GM18519 (cell line): Measurements from ENCODE around the gene MACROD2.

Source experiments
- ATAC-seq: cut with Tn5 transposase; IDR thresholded peaks from one replicate; pipeline ENCODE4 v1.9.1; 2021; ENCODE audit warnings: mild to moderate bottlenecking, moderate library complexity; ENCODE audit not compliant: unreplicated experiment, low FRiP score

Gene MACROD2

DNA sequence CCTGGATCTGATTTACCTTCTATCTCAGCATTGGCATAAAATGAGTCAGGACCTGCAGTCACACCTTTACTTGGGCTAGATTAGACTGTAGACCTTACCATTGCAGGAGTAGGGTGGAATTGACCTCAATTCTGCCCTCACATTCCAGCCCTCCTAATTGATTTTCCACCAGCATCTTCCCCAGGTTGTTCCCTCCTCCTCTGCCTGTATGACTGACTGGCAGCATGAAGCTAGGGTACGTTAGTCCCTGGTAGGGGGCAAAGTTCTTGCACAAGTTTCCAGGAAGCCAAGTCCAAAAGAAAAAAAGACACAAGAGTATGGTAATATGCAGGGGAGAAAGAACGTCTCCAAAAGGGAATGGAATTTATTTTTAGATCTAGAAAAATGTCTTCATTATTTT lies 567.7 kb downstream of the MACROD2 start:
- ATAC-seq = no peak

GRCh38 chr20:14566505-14566904 lies 571.2 kb downstream of the MACROD2 start:
- ATAC-seq = no peak

DNA sequence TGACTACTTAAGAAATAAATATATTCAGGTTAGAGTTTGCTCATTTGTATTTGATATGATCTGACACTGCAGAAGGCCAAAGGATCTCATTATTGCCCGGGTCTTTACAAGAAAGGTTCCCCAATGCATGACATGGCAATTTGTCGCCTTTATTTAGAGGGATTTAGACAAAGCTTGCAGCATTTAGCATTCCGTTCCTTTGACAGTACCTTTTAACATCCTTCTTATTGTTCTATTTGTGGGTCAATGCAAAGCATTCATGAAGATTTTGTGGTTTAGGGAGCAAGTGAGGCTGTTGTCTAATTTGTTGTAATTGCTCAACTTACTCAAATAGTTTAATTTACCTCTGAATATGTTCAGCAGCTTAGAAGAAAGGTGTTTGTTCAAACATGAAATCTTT lies 572.9 kb downstream of the MACROD2 start:
- ATAC-seq = no peak

DNA sequence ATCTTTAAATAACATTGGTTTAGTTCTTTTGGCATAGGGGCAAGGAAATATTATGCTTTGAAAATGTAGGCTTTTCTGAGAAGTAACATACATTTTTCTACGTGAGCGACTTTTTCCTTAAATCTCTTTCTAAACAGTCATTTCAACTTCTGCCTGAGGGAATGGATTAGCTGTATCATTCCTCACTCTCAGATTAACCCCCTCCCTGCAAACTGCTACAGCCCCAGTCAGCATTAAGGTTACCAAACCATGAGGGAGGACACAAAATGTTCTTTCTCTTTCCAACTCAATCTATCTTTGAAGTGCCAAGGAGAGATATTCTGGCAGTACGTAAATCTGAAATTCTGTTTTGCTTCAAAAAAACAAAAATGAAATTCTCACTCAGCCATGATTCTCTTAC lies 573.4 kb downstream of the MACROD2 start:
- ATAC-seq = no peak

DNA sequence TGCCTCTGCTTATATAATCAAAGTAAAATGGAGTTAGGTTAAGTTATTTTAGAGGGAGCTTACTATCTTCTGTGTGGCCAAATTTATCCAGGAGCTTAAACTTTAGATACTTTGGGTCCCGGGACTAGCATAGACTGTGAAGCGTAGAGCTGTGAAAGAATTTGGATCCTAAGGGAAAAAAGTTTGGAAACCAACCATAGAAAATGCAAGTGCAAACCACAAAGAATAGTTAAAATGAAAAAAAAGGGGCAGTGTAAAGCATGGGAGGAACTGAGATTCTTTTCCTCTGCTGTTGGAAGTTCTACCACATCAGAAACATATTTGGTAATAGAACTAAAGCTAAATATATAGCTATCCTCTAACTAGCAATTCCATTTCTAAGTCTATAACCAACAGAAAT lies 574.3 kb downstream of the MACROD2 start:
- no peak for ATAC-seq

DNA sequence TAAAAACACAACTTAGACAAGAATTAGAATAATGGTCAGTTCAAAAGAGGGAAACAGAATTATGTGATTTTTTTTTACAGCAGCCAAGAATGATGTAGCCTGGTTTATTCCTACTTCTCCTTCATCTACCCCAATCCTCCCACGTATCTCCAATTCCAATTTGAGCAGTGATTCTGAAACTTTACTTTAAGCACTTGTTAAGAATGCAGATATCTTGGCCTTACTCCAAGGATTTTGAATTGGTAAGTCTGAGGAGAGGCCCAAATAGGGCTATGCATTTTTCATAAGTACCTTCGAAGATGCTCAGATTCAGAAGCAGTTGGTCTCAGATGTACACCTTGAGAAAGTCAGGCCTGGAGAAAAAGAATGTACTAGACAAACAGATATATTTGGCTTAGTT lies 575.5 kb downstream of the MACROD2 start:
- ATAC-seq = no peak

DNA sequence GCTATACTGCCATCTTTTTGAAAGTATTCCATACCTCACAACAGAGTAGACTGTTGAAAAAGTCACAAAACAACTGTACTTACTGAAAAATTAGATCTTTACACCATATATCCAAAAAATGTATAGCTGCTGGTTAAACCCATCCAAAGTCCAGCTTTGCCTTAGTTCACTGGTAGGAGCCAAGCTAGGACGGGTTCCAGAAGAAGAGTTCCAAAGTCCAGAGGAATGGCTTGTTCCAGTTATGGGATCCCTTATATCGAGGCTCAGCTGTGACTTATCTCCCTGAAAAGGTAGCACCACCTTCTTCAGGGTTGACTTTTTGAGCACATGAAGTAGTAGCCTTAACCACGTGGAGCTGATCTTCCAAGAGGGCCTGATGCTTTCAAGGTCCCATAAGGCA lies 578.4 kb downstream of the MACROD2 start:
- ATAC-seq = no peak

DNA sequence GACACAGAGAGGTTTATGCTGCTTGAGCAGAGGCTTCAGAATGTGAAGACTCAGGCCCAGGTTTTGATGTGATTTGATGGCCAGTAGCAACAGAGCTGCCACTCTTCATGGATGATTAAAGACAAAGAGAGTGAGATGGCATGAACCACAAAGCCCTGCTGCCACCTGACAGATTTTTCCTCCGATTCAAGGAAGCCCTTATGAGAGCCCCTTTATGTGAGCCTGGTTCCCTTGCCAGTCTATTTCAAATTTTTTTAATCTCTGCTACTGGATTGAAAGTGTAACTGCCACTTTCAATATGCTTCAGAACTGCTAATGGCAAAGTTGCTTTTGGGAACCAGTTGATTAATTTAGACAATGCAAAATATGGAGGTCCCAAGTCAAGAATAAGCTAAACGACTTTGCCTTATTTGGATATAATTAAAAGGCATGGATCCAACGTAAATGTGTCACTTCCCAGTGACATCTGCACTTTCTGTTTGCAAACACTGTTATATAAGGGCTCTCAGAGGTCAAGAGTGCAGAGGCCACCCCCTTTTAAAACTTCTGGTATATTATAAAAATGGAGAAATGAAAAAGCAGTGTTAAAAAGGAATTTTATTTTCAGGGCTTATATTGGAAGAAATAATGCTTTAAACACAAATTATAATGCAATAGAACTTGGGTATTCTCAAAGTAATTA lies 581.0 kb downstream of the MACROD2 start:
- ATAC-seq = no peak

DNA sequence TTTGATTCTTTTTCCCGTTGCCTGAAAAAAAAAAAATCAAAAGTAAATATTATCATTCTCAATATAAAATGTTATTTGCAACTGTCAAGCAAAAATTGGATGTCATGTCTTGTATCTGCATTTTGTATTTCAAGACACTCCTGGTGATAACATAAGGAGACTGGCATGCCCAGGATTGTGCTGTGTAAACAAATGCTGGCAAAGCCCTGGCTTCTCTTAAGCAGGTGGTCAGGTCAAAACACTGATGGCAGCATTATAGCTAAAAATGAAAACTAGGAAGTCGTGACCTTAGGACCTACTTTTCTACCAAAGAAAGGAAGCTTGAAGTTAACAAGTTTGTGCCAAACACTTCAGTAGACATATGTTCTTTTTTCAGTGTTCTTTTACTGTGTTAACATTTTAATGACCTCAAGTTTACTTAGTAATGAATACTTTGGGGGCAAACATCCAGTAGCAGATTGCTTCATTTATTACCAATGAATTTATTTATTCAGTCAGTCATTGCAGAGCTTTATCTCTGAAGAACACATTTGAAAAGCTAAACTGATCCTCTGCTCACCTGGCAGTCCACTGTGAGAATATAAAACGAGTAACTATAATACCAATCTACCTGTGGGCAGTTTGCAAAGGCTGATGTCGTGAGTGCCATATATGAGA lies 585.2 kb downstream of the MACROD2 start:
- no peak for ATAC-seq

GRCh38 chr20:14581731-14582130 lies 586.4 kb downstream of the MACROD2 start:
- ATAC-seq = no peak

DNA sequence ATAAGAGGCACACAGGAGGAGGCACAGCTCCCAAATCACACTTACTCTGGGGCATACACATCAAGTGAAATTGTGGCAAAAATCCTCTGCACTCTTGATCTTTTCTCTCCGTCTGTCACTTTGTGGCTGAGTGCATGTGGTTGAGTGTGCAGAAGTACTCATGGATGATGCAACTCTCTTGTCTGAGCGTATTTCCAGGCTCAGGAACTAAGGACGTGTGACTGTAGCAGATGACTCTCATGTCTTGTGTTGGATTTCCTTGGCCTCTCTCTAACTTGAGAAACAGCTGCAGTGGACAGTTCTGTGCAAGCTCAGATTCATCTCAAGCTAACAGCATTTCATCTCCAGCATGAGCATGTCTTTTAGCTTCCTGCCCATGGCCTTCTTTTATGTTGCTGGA lies 587.5 kb downstream of the MACROD2 start:
- ATAC-seq = no peak

DNA sequence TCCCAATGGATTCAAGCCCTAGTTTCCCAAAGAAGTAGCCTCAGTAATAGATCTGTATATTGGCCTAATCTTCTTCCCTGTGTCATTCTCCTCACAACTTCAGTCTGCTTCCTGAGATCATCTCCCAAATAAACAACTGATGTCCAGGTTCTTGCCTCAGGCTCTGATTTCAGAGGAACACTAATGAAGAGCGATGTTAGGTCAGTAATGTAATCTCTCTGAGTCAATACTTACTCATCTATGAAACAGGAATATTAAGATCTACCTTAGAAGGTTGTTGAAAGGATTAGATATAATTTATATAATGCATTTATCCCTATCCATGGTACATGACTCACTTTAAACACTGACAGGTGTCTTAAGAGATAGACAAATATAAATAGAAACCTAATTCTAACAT lies 588.1 kb downstream of the MACROD2 start:
- no peak for ATAC-seq

DNA sequence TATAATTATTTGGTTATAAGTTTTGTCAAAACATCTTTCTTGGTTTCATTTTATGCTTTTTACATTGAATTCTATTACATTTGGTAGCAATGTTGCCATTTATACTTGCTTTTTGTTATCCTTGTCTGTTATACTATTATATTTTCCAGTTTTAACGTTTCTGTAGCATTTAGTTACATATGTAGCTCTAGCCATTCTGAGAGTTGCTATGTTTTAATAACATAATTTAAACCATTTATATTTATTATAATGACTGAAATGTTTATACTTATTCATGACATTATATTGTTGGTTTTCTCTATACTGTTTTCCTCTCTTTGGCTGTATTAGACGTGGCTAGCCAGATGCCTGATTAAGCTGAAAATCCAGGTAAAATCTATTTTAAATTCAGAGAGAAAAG lies 594.1 kb downstream of the MACROD2 start:
- no peak for ATAC-seq

DNA sequence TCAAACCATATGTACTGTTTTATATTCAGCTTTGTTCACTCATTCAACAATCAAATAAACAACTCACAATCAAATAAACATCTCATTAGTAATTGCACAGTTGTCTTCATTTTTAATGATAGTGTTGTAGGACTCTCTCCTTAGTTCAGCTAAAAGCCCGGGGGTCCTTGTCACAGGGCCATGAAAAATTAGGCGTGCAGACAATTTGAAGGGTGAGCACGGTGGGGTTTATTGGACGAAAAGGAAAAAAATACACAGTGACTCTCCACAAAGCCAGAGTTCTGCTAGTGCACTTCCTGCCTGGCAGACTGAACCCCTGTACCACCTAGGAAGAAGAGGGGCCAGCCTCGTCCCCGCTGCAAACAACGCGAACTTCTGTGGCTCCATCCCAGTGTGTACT lies 599.7 kb downstream of the MACROD2 start:
- ATAC-seq = no peak

GRCh38 chr20:14597206-14597715 lies 601.9 kb downstream of the MACROD2 start:
- ATAC-seq = no peak

- no peak for ATAC-seq
Measured at GRCh38 chr20:14599613-14600012, 604.3 kb downstream of the MACROD2 start.

- ATAC-seq = no peak
Measured at GRCh38 chr20:14600527-14600926, 605.2 kb downstream of the MACROD2 start.

DNA sequence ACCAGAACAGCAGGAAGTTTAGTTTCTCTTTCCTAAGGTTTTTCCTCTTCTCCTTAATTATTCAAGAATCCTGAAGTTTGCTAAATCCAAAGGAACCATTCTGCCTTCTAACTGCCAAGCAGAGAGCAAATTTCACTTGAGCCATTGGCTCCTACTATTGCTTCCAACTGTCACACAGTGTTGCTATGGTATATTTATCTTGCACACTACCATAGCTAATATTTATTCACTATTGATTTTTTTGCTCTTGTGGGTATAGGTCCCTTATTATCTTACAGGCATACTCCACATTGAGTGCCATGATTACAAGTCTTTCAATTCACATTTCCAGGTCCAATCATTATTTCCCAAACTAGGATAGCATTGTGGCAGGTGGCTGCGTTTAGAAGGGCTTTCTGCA lies 608.8 kb downstream of the MACROD2 start:
- ATAC-seq = no peak

DNA sequence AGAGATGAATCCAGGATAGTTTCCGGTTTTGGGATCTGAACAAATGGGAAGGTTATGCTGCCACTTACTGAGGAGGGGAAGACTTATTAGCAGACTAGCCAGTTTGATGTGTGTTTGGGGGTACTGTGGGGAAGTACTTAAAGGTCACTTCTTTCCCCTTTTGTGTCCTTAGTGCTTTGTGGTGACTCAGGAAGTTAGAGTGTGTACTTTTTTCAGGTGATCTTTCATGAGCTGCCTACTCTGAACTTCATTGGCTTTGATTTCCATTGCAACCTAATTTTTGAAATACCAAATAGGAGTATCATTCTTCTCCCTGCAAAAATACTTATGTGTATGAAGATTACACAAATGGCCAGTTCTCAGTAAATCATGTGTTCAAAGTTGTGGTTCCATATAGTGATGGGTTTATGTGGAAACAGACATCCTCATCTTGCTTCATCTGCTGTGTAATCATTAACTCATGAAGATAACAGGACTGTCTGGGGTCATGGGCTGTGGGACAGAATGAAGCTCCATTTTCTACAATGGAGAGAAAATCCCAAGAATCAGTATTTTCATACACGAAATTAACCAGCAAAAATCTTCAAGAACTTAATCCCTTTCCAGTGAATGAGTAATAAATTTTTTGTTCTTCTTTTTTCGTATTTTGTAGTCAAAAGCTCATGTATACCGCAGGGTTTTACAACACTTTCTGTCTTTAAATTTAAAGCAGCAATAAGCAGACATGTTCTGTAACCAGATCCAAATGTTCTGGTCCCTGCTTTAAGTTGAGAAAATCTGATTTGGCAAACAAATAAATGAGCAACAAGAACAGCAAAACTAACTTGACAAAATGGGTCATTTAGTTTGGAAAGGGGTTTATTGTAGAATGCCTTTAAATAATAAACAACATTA lies 614.3 kb downstream of the MACROD2 start:
- no peak for ATAC-seq

DNA sequence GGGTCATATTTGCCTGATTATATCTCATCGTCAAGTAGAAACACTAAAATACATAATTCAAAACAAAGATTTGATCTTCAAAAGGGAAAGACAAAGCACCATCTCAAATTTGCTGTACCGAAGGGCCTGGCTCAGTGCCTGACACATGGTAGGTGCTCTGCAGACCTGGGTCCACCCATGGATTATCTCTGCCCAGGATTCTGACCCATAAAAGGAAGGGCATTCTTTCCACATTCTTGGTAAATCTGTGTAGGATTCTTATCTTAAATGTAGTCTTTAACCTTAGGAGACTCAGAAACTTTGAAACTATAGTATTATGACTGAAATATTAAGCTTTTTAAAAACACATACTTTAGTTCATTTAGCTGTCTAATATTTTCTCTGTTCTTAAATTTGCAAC lies 616.2 kb downstream of the MACROD2 start:
- no peak for ATAC-seq

DNA sequence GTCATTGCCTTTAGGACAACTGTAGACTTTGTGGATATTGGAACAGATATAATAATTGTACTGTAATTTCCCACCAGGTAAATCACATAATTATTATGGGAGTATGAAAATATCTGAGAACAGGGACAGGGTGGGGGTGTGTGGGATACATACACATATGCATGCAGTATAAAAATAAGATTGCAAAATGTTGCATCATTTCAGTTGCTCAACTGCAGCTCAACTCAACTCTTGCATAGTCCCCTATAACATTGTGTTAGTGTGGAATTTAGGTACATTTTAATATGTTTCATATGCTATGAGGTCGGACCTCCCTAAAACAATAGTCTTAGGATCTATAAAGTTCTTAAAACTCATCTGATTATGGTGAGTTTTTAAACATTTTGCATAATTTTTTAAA lies 617.1 kb downstream of the MACROD2 start:
- ATAC-seq = no peak
